Activated naive CD8-positive, alpha-beta T cell (primary cell): Measurements from ENCODE around the gene KIAA1671.
A peak's percentile ranks its signal among the peaks of the same experiment; 100 is the strongest.
"Not testable (repeated sequence)": the region's sequence is repeated elsewhere in the genome, so short reads cannot be mapped to it uniquely, and the experiment has no call there.

Experiments
- H3K27ac Mint-ChIP-seq: one replicate; pipeline ENCODE4 v1.8.0; 2021; ENCODE audit warnings: mixed read lengths
- H3K27me3 Mint-ChIP-seq: one replicate; pipeline ENCODE4 v1.8.0; 2021; ENCODE audit warnings: mixed read lengths
- H3K36me3 Mint-ChIP-seq: one replicate; pipeline ENCODE4 v1.8.0; 2021; ENCODE audit warnings: mixed read lengths
- H3K4me1 Mint-ChIP-seq: one replicate; pipeline ENCODE4 v1.8.0; 2021; ENCODE audit warnings: low read depth, mixed read lengths
- H3K4me3 Mint-ChIP-seq: one replicate; pipeline ENCODE4 v1.8.0; 2021; ENCODE audit warnings: mild to moderate bottlenecking, mixed read lengths
- H3K9me3 Mint-ChIP-seq: one replicate; pipeline ENCODE4 v1.8.0; 2021; ENCODE audit warnings: low read depth, mixed read lengths

The KIAA1671 gene

DNA sequence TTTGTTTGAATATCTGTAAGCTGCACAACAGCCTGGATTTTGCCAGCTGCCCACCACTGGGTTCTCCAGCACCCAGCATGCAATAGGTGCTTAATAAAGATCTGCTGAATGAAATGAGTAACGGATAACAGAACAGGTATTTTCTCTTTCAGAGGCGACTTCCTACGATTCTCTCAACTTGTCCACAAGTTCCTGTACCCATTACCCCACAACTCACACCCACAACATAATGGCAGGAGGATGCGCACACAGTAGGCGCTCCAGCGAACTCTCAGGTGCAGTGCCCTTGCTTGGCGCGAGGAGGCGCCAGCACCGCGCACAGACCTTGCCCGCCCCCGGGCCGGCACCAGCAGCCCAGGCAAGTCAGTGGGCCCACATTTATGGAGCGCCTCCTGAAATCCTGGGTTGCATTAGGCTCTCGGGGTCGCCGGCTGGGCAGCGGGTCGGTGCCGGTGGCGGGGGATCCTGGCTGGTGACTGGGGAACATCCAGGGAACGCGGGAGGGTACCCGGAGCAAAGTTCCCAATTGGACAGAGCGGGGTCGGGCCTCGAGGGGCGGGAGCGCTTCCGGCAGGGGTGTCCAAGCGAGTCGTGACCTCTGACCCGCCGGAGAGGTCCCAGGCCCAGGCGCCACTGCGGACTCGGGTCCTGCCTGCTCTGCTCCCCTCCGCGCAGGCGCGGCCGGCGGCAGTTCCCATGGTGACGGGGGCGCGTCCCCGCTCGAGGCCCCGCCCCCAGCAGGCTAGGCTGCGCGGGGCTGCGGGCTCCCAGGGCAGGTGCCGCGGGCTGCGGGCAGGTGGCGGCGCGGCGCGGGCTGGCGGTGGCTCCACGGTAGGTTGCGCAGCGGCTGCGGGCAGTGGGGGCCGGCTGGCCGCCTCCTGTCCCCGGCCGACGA is at the start of gene KIAA1671:
TSS of gene KIAA1671 (plus strand) at position 775 of the 895 bp plus-strand sequence. CDS start 75,284 bp downstream, outside the sequence.
- H3K27me3 Mint-ChIP-seq: peaks cover 32% of the 10 kb centered on the region
- H3K4me1 Mint-ChIP-seq: peaks cover 12% of the 10 kb centered on the region
- H3K4me3 Mint-ChIP-seq: peak within 1 kb of the TSS; percentile 79
- no peaks in the 10 kb centered on the region for H3K36me3 Mint-ChIP-seq
- H3K9me3 Mint-ChIP-seq: no peaks in the 10 kb centered on the region
- H3K27ac Mint-ChIP-seq: no peak within 1 kb of the TSS

DNA sequence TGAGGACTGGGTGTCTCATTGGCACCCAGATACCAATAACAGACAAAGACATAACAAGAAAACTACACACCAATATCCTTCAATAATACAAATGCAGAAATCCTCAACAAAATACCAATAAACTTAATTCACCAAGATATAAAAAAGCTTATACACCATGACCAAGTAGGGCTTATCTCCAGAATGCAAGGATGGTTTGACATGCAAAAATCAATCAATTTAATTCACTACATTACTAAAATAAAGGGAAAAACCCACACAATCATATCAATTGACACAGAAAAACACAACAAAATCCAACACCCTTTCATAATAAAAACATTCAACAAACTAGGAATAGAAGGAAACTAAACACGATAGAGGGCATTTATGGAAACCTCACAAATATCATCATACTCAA is 46.6 kb upstream of the KIAA1671 start:
- H3K4me1 Mint-ChIP-seq: no peaks in the 10 kb centered on the region
- no peak overlapping the region for H3K27ac Mint-ChIP-seq
- H3K27me3 Mint-ChIP-seq: no peaks in the 10 kb centered on the region
- H3K4me3 Mint-ChIP-seq: no peak overlapping the region
- H3K9me3 Mint-ChIP-seq: peaks cover 3% of the 10 kb centered on the region
- H3K36me3 Mint-ChIP-seq: peaks cover 20% of the 10 kb centered on the region

DNA sequence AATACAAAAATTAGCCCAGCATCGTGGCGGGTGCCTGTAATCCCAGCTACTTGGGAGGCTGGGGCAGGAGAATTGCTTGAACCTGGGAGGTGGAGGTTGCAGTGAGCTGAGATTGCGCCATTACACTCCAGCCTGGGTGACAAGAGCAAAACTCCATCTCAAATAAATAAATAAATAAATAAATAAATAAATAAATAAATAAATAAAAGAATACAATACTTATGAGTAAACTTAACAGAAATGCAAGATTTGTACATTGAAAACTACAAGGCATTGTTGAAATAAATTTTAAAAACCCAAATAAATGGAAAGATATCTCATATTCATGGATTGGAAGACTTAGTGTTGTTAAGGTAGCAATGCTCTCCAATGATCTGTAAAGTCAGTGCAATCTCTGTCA is 45.4 kb upstream of the KIAA1671 start:
- H3K27me3 Mint-ChIP-seq, H3K4me1 Mint-ChIP-seq, H3K27ac Mint-ChIP-seq, H3K9me3 Mint-ChIP-seq, H3K4me3 Mint-ChIP-seq: not testable (repeated sequence)
- H3K36me3 Mint-ChIP-seq: peaks cover 20% of the 10 kb centered on the region

DNA sequence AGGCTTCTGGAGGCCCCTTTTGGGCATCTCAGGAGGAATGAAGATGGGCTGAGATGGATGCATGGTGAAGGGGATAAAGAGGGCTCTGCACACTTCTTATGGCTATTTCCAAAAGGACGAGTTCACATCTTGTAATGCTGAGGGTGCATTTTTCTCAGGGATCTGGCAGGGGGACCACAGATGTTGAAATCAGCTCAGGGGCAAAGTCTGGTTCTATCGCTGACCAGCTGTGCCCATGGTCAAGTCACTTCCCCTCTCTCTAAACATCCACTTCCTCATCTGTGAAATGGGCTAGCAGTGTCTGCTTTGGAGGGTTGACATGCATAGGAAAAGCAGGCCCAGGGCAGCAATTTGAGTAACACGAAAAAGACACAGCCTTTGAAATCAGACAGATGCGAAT is 32.5 kb upstream of the KIAA1671 start:
- H3K27me3 Mint-ChIP-seq: no peaks in the 10 kb centered on the region
- H3K4me1 Mint-ChIP-seq: no peaks in the 10 kb centered on the region
- no peak overlapping the region for H3K27ac Mint-ChIP-seq
- no peaks in the 10 kb centered on the region for H3K36me3 Mint-ChIP-seq
- H3K9me3 Mint-ChIP-seq: no peaks in the 10 kb centered on the region
- no peak overlapping the region for H3K4me3 Mint-ChIP-seq

DNA sequence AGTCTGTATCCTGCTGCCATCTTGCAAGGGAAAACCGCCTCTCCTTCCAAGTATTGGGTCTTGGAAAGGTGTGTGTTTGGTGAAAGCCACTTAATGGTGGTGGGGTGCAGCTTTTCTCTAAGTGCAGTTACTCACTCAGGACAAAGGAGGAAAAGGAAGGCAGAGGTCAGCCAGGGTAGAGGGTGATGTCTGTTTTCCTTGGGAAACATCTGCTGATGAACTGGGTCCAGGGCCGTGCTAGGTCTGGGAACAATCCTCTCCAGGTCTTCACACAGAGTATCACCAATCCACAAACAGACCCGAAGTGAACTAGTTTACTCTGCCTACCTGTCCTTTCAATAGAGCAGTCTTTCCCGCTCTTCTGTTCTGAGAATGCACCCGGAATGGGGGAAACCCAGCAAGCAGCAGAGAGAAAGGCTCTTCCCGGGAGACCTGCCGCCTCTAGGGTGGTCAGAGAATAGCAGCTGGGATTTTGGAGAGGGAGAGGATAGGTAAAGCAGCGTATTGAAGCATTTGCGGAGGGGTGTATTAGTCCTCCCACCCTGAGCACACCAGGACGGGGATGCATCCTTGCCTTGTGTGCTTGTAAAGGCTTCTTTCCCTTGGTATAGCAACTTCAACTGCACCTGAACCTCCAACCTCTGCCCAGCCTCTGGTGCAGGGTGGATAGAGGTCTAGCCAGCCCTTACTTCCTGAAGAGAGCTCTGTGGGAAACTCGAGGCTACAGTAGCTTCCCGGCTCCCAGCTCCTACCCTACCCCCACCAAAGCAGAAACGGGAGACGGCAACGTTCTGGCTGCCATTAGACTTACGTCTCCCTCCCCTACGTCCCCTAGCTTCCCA is 26.7 kb upstream of the KIAA1671 start:
- Mint-ChIP-seq H3K36me3 (no peaks in the 10 kb centered on the region), H3K27me3 (peaks cover 3% of the 10 kb centered on the region), H3K27ac (no peak overlapping the region), H3K4me3 (no peak overlapping the region), H3K4me1 (no peaks in the 10 kb centered on the region), H3K9me3 (no peaks in the 10 kb centered on the region)

DNA sequence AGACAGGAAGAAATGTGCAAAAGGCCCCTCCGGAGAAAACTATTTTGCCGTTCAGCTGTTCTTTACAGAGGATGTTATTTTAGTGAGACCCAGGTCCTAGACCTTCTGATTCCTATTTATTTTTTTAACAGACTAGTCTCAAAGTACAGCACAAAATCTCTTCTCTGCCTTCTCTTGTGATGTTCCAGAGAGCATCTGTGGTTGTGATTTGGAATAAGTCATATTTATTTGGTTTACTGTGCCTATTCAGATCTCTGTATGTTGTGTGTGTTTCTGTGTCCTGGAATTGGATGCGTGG is 26.1 kb upstream of the KIAA1671 start:
- Mint-ChIP-seq H3K4me3 (no peak overlapping the region), H3K36me3 (no peaks in the 10 kb centered on the region), H3K9me3 (no peaks in the 10 kb centered on the region), H3K27ac (no peak overlapping the region), H3K4me1 (no peaks in the 10 kb centered on the region), H3K27me3 (peaks cover 3% of the 10 kb centered on the region)

DNA sequence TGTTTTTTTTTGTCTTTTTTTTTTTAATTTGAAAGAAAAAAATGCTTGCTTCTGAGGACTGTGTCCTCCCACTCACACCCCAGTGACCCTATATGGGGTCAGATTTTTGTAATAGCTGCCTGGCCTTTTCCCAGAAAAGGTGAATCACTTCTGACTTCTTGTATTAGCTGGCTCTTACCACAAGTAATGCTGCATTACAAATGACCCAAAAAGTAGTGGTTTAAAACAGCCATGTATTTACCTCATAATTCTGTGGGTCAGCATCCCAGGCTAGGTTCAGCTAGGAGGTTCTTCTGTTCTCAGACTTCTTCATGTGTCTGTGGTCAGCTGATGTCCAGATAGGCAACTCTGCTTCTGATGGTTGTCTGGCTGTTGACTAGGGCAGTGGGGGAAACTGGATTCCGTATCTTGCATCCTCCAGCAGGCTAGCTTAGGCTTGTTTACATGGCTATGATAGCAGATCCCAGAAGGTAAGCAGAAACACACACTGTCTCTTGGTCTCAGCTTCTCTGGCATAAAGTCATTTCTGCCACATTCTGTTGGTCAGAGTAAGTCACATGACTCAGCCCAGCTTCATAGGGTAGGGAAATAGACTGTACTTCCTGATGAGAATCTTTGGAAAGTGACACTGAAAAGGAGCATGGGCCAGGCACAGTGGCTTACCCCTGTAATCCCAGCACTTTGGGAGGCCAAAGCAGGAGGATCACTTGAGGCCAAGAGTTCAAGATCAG is 25.5 kb upstream of the KIAA1671 start:
- H3K27ac Mint-ChIP-seq: no peak overlapping the region
- H3K4me1 Mint-ChIP-seq: no peaks in the 10 kb centered on the region
- H3K9me3 Mint-ChIP-seq: no peaks in the 10 kb centered on the region
- H3K36me3 Mint-ChIP-seq: no peaks in the 10 kb centered on the region
- peaks cover 3% of the 10 kb centered on the region for H3K27me3 Mint-ChIP-seq
- no peak overlapping the region for H3K4me3 Mint-ChIP-seq

DNA sequence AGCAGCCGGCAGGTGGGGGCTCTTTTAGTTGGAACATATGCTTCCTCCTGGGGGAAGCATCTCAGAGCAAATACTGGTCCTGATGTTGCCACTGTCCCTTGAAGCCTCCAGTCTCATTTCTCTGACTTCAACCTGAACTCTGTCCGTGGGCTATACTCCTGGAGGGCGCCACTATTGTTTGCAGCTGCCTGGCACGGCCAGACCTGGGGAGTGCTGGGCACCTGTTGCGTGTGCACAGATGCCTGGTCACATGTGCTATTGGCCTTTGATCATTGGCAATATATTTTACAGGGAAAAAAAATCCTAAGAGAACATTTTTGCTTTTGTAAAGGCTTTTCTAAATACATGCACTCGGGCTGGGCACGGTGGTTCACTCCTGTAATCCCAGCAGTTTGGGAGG is 24.2 kb upstream of the KIAA1671 start:
- H3K4me3 Mint-ChIP-seq: no peak overlapping the region
- no peak overlapping the region for H3K27ac Mint-ChIP-seq
- no peaks in the 10 kb centered on the region for H3K36me3 Mint-ChIP-seq
- no peaks in the 10 kb centered on the region for H3K4me1 Mint-ChIP-seq
- H3K9me3 Mint-ChIP-seq: no peaks in the 10 kb centered on the region
- peaks cover 3% of the 10 kb centered on the region for H3K27me3 Mint-ChIP-seq

DNA sequence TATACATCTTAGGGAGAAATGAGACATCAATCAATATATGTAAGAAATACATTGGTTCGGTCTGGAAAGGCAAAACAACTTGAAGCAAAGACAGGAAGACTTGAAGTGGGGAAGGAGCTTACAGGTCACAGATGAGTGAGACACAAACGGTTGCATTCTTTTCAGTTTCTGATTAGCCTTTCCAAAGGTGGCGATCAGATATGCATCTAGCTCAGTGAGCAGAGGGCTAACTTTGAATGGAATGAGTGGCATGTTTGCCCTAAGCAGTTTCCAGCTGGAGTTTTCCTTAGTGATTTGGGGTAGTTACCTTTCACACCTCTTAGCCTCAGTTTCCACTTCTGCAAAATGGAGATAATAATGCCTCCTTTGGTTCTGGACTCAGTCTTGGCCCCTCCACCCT is 21.8 kb upstream of the KIAA1671 start:
- Mint-ChIP-seq H3K27ac (no peak overlapping the region), H3K36me3 (no peaks in the 10 kb centered on the region), H3K27me3 (peaks cover 3% of the 10 kb centered on the region), H3K4me1 (no peaks in the 10 kb centered on the region), H3K9me3 (no peaks in the 10 kb centered on the region), H3K4me3 (no peak overlapping the region)

DNA sequence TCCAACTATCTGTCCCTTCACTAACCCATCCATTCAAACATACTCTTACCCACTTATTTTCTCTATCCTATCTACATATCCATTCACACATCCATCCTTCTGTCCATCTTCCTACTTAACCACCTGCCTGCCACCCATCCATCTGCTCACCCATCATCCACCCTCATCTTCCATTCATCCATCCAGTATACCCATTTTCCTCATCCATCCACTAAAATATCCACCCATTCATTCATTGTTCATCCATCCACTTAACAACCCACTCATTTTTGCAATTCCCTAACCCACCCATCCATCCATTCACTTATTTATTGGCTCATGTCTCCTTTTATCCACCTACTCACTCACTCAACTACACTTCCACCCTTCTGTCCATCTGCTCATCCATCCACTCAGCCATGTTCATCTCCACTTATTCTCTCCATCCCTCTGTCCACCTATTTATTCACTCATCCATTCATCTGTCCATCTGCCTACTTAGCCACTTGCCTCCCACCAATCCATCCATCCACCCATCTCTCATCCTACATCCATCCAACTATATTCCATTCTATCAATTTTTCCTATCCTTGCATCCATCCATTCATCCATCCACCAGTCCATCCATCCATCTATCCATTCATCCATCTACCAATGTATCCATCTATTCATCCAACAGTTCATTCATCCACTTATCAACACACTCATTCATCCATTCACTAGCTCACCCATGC is 16.6 kb upstream of the KIAA1671 start:
- peaks cover 3% of the 10 kb centered on the region for H3K27me3 Mint-ChIP-seq
- H3K4me1 Mint-ChIP-seq: no peaks in the 10 kb centered on the region
- H3K27ac Mint-ChIP-seq: no peak overlapping the region
- no peak overlapping the region for H3K4me3 Mint-ChIP-seq
- H3K9me3 Mint-ChIP-seq: no peaks in the 10 kb centered on the region
- H3K36me3 Mint-ChIP-seq: no peaks in the 10 kb centered on the region

DNA sequence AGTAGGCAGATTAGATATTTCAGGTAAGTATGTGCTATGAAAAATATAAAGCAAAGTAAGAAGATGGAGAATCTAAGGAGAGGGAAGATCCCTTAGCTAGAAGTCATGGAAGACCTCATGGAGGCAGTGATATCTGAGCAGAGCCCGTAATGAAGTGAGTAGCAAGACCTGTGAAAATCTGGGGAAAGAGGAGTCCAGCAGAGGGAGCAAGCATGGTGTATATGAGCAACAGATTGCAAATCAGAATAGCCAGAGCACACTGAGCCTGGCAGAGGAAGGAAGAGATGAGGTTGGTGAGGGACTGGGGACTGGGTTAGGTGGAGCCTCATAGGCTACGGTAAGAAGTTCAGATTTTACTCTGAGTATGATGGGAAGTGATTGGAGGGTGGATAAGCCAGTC is 15.4 kb upstream of the KIAA1671 start:
- no peaks in the 10 kb centered on the region for H3K9me3 Mint-ChIP-seq
- H3K4me3 Mint-ChIP-seq: no peak overlapping the region
- no peak overlapping the region for H3K27ac Mint-ChIP-seq
- peaks cover 3% of the 10 kb centered on the region for H3K27me3 Mint-ChIP-seq
- no peaks in the 10 kb centered on the region for H3K36me3 Mint-ChIP-seq
- H3K4me1 Mint-ChIP-seq: no peaks in the 10 kb centered on the region

DNA sequence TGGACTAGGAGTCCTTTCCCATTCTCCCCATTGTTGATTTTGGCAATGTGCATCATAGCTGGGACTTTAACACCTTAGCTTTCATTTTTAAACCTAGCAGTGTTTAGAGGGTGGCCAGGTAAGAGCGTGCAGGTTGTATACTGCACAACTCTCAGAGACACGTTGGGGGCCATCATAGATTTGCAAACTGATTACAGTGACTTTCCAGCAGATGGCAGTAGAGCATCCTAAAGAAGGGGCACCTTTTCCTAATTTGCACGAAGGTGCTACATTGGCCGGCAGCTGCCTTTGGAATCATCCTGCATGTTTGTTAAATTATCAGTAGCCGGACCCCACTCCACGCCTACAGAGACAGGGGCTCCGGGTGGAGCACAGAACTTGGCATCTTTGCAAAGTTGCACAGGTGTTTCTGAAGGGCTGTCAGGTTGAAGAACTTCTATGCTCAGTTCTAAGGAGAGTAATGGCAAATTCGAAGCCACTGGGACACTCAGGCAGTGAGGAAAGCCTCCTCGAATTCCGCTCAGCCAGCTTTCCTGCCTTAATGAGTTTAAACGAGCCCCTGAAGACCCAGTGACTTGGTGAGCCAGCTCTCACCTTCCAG is 13.7 kb upstream of the KIAA1671 start:
- H3K27me3 Mint-ChIP-seq: peaks cover 3% of the 10 kb centered on the region
- no peaks in the 10 kb centered on the region for H3K9me3 Mint-ChIP-seq
- no peak overlapping the region for H3K27ac Mint-ChIP-seq
- no peaks in the 10 kb centered on the region for H3K4me1 Mint-ChIP-seq
- no peak overlapping the region for H3K4me3 Mint-ChIP-seq
- H3K36me3 Mint-ChIP-seq: no peaks in the 10 kb centered on the region

DNA sequence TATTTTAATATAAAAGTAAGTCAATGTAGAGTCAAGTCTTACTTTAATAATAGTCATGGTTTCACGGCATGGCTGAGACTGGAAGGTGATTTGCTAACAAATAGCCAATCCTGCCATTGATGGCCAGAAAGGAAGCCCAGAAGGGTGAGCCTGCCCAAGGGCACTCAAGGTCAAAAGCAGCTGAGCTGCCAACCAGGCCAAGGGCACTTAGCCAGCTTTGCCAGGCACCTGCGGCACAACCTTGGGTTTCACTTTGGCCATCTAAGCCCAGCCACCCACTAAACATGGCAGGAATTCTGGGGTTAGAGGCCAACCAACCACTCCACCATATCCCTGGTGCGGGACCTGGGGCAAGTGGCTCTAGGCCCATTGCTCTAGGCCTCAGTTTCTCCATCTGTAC is 10.2 kb upstream of the KIAA1671 start:
- no peaks in the 10 kb centered on the region for H3K4me1 Mint-ChIP-seq
- no peak overlapping the region for H3K4me3 Mint-ChIP-seq
- H3K27ac Mint-ChIP-seq: no peak overlapping the region
- H3K36me3 Mint-ChIP-seq: no peaks in the 10 kb centered on the region
- peaks cover 11% of the 10 kb centered on the region for H3K27me3 Mint-ChIP-seq
- H3K9me3 Mint-ChIP-seq: no peaks in the 10 kb centered on the region

DNA sequence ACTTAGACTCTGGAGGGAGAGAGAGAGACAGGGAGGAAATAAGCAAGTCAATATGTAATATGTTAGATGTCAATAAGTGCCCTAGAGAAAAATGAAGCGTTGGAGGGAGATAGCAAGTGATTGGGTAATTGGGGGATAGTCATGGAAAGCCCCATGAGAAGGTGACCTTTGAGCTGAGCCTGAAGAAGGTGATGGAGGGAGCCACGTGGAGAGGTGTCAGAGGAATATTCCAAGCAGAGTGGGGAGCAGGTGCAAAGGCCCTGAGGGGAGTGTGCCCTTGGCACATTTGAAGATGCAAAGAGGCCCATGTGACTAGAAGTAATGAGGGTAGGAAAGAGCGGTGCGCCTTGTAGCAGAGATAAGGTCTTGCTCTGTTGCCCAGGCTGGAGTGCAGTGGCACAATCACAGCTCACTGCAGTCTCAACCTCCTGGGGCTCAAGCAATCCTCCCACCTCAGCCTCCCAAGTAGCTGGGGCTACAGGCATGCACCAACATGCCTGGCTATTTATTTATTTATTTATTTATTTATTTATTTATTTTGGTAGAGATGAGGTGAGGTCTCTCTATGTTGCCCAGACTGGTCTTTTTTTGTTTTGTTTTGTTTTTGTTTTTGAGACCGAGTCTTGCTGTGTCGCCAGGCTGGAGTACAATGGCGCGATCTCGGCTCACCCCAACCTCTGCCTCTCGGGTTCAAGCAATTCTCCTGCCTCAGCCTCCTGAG is 8.1 kb upstream of the KIAA1671 start:
- Mint-ChIP-seq H3K36me3 (no peaks in the 10 kb centered on the region), H3K4me3 (no peak overlapping the region), H3K27ac (no peak overlapping the region), H3K27me3 (peaks cover 17% of the 10 kb centered on the region), H3K9me3 (no peaks in the 10 kb centered on the region), H3K4me1 (no peaks in the 10 kb centered on the region)
